Stimulated activated naive CD8-positive, alpha-beta T cell treated with anti-CD3 and anti-CD28 coated beads, Interleukin-15, amount 100 ng/mL, for 72 hours (primary cell): ENCODE data around the gene ZNF236.

Experiments
- ATAC-seq: fragments of 150-1000 bp; cut with Tn5 transposase; 2 replicates; pipeline ENCODE4 v1.10.0; 2021; ENCODE audit warnings: mild to moderate bottlenecking, moderate library complexity
- DNase-seq, 2 donors: peaks; one replicate each; pipeline ENCODE4 v3.0.0; 2021 to 2022
- H3K27ac Mint-ChIP-seq, 2 donors: one replicate each; pipeline ENCODE4 v1.8.0; 2022; ENCODE audit warnings: mild to moderate bottlenecking in 2 of 2, mixed read lengths in 2 of 2, moderate library complexity in 2 of 2
- H3K27me3 Mint-ChIP-seq: one replicate; pipeline ENCODE4 v1.8.0; 2022; ENCODE audit warnings: mixed read lengths
- H3K4me1 Mint-ChIP-seq: one replicate; pipeline ENCODE4 v1.8.0; 2022; ENCODE audit warnings: mild to moderate bottlenecking, mixed read lengths
- H3K4me3 Mint-ChIP-seq, 2 donors: one replicate each; pipeline ENCODE4 v1.8.0; 2022; ENCODE audit warnings: mild to moderate bottlenecking in 2 of 2, mixed read lengths in 2 of 2, moderate library complexity in 1 of 2
- H3K9me3 Mint-ChIP-seq, 2 donors: one replicate each; pipeline ENCODE4 v1.8.0; 2022; ENCODE audit warnings: mixed read lengths in 2 of 2

ZNF236 gene

GRCh38 chr18:76997951-76998808, 175.8 kb downstream of the ZNF236 start:
- no peak for DNase-seq
- Mint-ChIP-seq H3K4me1 (peaks cover 5% of the 10 kb centered on the region), H3K27me3 (no peaks in the 10 kb centered on the region), H3K4me3 (no peak overlapping the region), H3K9me3 (no peaks in the 10 kb centered on the region), H3K27ac (no peak overlapping the region)
- no peak for ATAC-seq

DNA sequence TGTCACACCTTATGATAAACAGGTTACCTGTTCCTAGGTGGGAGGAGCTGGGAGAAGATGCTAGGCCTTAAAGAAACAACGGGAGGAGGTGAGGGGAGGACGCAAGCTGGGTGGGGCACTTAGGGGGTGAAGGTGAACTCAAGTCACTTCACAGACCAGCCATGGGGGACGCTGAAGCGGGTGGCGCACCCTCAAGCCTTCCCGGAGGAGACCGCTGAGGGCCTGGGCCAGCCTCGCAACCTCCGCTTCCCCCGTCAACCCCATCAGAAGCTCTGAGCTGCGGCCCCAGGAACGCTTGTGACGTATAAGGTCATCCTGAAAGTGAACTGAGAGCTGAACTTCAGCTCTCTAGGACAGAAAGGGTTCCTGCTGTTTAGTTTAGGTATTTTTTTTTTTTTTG, 176.7 kb downstream of the ZNF236 start:
- DNase-seq (no peak), ATAC-seq (no peak)
- Mint-ChIP-seq H3K4me1 (peaks cover 5% of the 10 kb centered on the region), H3K9me3 (no peaks in the 10 kb centered on the region), H3K4me3 (no peak overlapping the region), H3K27ac (no peak overlapping the region), H3K27me3 (no peaks in the 10 kb centered on the region)

DNA sequence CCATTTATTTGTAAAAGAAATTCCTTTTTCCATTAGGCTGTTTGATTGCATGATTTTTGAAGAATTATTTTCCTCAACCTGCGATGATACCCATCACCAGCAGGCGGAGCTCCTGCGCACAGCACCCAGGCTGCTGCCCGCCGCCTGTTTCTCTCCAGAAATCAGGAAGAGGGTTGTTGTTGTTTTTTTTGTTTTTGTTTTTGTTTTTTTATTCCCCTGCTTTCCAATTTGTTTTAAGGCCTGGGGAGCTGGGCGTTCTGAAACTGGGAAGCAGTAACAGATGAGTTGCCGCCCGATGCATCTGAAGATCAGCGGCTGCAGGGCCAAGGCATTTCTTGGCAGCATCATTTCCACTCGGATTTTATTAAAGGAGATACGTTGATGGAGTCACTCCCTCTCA, 178.2 kb downstream of the ZNF236 start:
- H3K27ac Mint-ChIP-seq = peak overlapping the region in 1 of 2 donors; percentile 42
- DNase-seq (peak; percentile 25 to 28), ATAC-seq (no peak)
- H3K27me3 Mint-ChIP-seq = no peaks in the 10 kb centered on the region
- H3K4me3 Mint-ChIP-seq = no peak overlapping the region
- H3K4me1 Mint-ChIP-seq = peaks cover 19% of the 10 kb centered on the region
- no peaks in the 10 kb centered on the region for H3K9me3 Mint-ChIP-seq

DNA sequence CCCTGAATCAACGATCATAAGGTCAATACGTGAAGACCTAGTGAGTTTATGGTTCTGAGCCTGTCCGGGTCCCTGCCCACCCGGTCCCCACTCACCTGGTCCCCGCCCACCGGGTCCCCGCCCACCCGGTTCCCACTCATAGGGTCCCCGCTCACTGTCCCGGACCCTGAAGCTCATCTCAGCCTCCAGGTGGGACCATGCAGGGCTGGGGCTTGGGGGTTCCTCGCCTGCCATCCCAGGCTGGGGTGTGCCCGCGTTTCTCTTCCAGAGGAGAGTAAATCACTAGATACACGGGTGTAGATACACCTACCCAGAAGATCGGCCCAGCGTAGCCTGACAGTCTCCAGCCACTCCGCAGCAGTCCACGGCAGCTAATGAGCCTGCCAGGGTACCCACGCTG, 178.7 kb downstream of the ZNF236 start:
- Mint-ChIP-seq H3K27ac (no peak overlapping the region), H3K9me3 (no peaks in the 10 kb centered on the region), H3K4me3 (no peak overlapping the region), H3K27me3 (no peaks in the 10 kb centered on the region), H3K4me1 (peaks cover 24% of the 10 kb centered on the region)
- DNase-seq (no peak), ATAC-seq (peak; percentile 61)

DNA sequence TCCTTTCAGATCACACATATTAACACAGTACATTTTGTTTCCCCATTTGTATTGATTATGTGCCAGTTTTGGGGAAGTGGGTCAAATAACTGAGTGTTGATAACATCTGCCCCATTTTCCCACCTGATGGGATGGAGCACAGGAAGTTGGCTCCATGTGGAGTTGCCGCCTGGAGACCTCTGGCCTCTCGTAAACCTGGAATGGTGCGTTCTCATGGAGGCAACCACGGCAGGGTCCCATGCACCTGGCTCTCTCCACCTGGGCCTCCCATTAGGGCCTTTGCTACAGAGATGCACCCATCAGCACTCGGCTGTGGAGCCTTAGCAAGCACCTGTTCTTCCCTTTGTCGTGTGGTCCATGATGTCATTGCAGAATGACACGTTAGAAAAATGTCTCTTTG, 179.6 kb downstream of the ZNF236 start:
- DNase-seq (no peak), ATAC-seq (no peak)
- Mint-ChIP-seq H3K27ac (no peak overlapping the region), H3K27me3 (no peaks in the 10 kb centered on the region), H3K9me3 (no peaks in the 10 kb centered on the region), H3K4me1 (peaks cover 32% of the 10 kb centered on the region), H3K4me3 (no peak overlapping the region)

GRCh38 chr18:77002496-77002895, 180.1 kb downstream of the ZNF236 start:
- ATAC-seq (no peak), DNase-seq (no peak)
- H3K27ac Mint-ChIP-seq = no peak overlapping the region
- H3K9me3 Mint-ChIP-seq = no peaks in the 10 kb centered on the region
- no peak overlapping the region for H3K4me3 Mint-ChIP-seq
- H3K4me1 Mint-ChIP-seq = peaks cover 32% of the 10 kb centered on the region
- H3K27me3 Mint-ChIP-seq = no peaks in the 10 kb centered on the region

DNA sequence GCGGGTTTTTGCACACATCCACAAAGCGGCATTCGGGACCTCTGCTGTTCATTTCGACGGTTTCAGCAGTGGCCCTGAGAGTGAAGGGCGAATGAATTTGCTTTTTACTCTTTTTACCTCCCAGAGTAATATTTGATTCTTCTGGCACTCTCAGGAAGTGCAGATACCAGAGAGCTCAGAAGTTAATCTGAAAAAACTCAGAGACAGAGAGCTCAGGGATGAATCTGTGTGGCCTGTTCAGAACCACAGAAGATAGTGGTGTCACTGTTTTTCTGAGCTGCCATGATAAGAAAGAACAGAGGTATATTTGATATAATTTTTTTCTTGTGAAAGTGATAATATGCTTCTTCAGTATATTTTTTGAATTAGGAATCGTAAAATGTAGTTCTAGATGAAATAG, 181.0 kb downstream of the ZNF236 start:
- H3K4me3 Mint-ChIP-seq = no peak overlapping the region
- no peak for ATAC-seq
- H3K4me1 Mint-ChIP-seq = peaks cover 32% of the 10 kb centered on the region
- no peaks in the 10 kb centered on the region for H3K27me3 Mint-ChIP-seq
- no peaks in the 10 kb centered on the region for H3K9me3 Mint-ChIP-seq
- no peak overlapping the region for H3K27ac Mint-ChIP-seq
- no peak for DNase-seq

- Mint-ChIP-seq H3K27ac (peak overlapping the region; percentile 53 to 71), H3K4me1 (peaks cover 32% of the 10 kb centered on the region), H3K27me3 (no peaks in the 10 kb centered on the region), H3K4me3 (peak overlapping the region; percentile 31 to 68), H3K9me3 (no peaks in the 10 kb centered on the region)
- peak; percentile 42 for ATAC-seq
- DNase-seq = no peak
These were observed 182.4 kb downstream of the ZNF236 start for GRCh38 chr18:77004555-77005380.

GRCh38 chr18:77005651-77006195, 183.4 kb downstream of the ZNF236 start:
- DNase-seq (no peak), ATAC-seq (no peak)
- Mint-ChIP-seq H3K4me3 (peak overlapping the region in 1 of 2 donors; percentile 68), H3K4me1 (peaks cover 27% of the 10 kb centered on the region), H3K27me3 (no peaks in the 10 kb centered on the region), H3K9me3 (no peaks in the 10 kb centered on the region), H3K27ac (peak overlapping the region in 1 of 2 donors; percentile 71)

DNA sequence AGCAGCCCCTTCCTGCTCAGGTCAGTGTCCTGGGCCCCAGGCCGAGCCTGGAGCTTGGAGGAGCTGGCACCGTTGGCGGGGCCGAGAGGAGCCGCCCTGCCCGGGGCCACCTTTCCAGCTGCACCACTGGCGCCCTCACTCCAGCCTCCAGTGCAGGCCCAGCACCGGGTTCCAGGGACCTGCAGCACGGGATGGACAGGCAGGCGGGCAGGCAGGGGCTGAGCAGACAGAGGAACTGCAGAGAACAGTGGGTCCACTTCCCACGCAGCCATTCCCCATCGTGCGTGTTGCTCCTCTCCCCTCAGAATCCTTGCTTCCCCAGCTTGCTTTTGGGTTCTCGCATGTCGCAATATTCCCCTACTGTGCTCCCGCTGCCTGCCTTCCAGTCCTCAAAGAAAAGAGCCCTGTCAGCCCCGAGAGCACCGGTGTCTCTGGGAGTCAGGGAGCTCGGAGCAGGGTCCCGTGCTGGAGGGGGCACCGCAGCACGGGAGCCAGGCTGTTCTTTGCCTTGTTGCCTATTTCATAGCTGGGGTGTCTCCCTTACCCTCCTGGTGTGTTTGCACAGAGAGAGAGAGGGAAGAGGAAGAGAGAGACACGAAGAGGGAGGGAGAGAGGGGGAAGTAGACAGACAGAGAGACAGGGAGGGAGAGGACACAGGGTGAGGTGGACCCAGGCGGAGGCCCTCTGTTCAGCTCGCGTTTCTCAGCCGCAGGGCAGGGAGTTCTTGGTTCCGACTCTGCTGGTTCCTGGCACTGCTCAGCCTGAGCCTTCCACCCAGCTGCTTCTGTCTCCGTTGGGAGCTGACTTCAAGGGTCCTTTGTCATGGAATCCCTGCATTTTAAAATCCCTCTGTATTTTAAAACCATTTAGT, 184.2 kb downstream of the ZNF236 start:
- DNase-seq = no peak
- peak overlapping the region in 1 of 2 donors; percentile 89 for H3K27ac Mint-ChIP-seq
- H3K4me1 Mint-ChIP-seq = peaks cover 27% of the 10 kb centered on the region
- H3K4me3 Mint-ChIP-seq = peak overlapping the region in 1 of 2 donors; percentile 19
- H3K27me3 Mint-ChIP-seq = no peaks in the 10 kb centered on the region
- peak; percentile 6 for ATAC-seq
- H3K9me3 Mint-ChIP-seq = no peaks in the 10 kb centered on the region

- Mint-ChIP-seq H3K9me3 (no peaks in the 10 kb centered on the region), H3K27me3 (no peaks in the 10 kb centered on the region), H3K27ac (peak overlapping the region in 1 of 2 donors; percentile 13), H3K4me1 (peaks cover 32% of the 10 kb centered on the region), H3K4me3 (no peak overlapping the region)
- ATAC-seq = no peak
- DNase-seq = no peak
These were observed 184.9 kb downstream of the ZNF236 start for GRCh38 chr18:77007251-77007650.

DNA sequence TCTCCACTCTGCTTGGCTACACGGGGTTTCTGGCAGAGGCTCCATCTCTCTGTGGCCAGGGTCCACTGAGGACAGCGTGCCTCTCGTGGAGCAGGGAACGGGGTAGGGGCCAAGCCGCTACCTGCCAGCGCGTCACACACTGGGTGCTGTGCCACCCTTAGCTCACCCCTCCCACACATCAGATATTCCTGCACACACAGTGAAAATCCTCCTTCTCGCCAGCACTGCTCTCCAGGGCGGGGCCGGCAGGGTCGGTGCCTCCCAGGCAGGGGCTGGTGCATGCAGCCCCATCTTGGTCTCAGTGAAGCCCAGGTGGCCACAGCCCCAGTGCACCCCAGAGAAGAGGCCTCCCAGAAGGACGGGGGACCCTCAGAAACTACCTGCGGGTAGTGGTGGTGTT, 185.6 kb downstream of the ZNF236 start:
- Mint-ChIP-seq H3K27ac (no peak overlapping the region), H3K4me1 (peaks cover 33% of the 10 kb centered on the region), H3K4me3 (no peak overlapping the region), H3K27me3 (no peaks in the 10 kb centered on the region), H3K9me3 (no peaks in the 10 kb centered on the region)
- DNase-seq = no peak
- ATAC-seq = peak; percentile 17

- H3K27me3 Mint-ChIP-seq = no peaks in the 10 kb centered on the region
- H3K9me3 Mint-ChIP-seq = no peaks in the 10 kb centered on the region
- peaks cover 33% of the 10 kb centered on the region for H3K4me1 Mint-ChIP-seq
- ATAC-seq (no peak), DNase-seq (no peak)
- H3K27ac Mint-ChIP-seq = no peak overlapping the region
- H3K4me3 Mint-ChIP-seq = no peak overlapping the region
These were observed 186.4 kb downstream of the ZNF236 start for GRCh38 chr18:77008576-77009315.

DNA sequence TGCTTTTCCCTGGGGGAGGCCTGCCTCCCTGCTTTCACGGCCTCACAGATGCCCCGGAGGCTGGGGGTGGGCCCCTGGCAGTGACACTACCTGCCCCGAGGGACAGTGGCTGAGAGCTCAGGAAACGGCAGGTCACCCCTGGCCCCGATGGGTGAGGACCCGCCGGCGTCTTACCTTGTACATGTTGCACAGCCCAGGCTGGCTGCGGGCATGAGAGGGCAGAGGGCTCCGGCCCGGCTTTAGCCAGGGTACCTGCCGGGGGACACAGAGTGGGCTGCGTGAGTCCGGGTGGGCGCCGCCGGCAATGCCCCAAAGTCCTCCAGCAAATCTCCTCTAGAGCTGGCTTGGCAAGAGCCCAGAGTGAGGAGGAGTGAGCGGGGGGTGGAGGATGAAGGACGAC, 187.3 kb downstream of the ZNF236 start:
- DNase-seq (no peak), ATAC-seq (peak; percentile 34)
- Mint-ChIP-seq H3K27me3 (no peaks in the 10 kb centered on the region), H3K9me3 (no peaks in the 10 kb centered on the region), H3K27ac (peak overlapping the region in 1 of 2 donors; percentile 35), H3K4me3 (no peak overlapping the region), H3K4me1 (peaks cover 28% of the 10 kb centered on the region)
